ENCODE results near the gene C10orf95. TPM values are rescaled to one million over a fixed set of nuclear protein-coding genes. Genes with fewer than 3 reads are reported as not detected.

The C10orf95 gene
- total RNA-seq, 4 donors from 2014 or later, result 0.85 to 2.8 TPM; not detected in 2

DNA sequence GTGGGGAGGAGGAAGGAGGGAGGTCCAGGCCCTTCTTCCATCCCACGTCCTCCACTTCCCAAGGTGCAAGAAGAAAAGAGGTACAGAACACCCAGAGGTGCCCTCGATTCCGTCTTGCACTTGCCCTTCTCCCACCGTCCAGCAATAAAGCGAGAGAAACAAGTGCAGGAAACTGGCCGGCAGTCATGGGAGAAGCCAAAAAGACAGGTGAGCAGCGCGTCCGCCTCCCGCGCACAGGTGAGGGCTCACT is 1.3 kb downstream of the C10orf95 start:
- H3K27me3 ChIP-seq, result no peaks in the 10 kb centered on the region
- H3K9me3 ChIP-seq, result no peaks in the 10 kb centered on the region
- no peaks in the 10 kb centered on the region for H3K36me3 ChIP-seq
- TF ChIP-seq POLR2A (IDR thresholded peaks at IDR 0.05), result no peak
- TF ChIP-seq, protein P1, sequence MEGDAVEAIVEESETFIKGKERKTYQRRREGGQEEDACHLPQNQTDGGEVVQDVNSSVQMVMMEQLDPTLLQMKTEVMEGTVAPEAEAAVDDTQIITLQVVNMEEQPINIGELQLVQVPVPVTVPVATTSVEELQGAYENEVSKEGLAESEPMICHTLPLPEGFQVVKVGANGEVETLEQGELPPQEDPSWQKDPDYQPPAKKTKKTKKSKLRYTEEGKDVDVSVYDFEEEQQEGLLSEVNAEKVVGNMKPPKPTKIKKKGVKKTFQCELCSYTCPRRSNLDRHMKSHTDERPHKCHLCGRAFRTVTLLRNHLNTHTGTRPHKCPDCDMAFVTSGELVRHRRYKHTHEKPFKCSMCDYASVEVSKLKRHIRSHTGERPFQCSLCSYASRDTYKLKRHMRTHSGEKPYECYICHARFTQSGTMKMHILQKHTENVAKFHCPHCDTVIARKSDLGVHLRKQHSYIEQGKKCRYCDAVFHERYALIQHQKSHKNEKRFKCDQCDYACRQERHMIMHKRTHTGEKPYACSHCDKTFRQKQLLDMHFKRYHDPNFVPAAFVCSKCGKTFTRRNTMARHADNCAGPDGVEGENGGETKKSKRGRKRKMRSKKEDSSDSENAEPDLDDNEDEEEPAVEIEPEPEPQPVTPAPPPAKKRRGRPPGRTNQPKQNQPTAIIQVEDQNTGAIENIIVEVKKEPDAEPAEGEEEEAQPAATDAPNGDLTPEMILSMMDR (IDR thresholded peaks at IDR 0.05), result no peak
- DNase-seq, result no peak
- peaks cover 0 to 6% (median 0%) of the 10 kb centered on the region in 4 donors for H3K4me1 ChIP-seq
- H3K4me3 ChIP-seq, result peak overlapping the region; percentile 71 to 95 (median 82)
- peak overlapping the region; percentile 83 to 87 (median 85) for H3K27ac ChIP-seq

DNA sequence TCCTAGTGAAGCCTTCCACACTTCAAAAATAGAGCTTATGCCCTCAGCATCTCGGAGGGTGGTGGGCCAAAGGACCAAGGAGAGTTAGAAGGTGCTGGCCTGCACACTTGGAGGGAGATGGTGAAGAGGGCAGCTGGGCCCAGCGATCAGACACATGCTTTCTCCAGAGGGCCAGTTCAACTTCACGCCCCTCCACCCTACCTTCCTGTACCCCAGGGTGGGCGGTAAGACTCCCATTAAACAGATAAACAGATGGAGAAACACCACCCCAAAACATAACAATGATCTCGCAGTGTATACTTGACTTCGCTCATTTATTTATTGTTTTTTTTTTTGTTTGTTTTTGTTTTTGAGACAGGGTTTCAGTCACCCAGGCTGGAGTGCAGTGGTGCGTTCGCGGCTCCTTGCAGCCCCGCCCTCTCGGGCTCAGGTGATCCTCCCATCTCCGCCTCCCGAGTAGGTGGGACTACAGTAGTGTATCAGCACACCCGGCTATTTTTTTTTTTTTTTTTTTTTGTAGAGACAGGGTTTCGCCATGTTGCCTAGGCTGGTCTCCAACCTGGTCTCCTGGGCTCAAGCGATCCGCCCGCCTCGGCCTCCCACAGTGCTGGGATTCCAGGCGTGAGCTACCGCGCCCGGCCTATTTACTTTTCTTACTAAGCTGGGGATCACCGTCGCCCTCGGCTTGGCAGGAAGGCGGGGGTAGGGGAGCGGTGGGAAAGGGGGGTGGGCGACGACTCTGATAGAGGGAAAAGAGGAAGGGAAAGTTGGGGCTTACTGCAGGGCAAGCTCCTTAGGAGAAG is 1.8 kb downstream of the C10orf95 start:
- H3K4me3 ChIP-seq, result peak overlapping the region; percentile 71 to 95 (median 82)
- no peaks in the 10 kb centered on the region for H3K9me3 ChIP-seq
- peaks cover 0 to 6% (median 0%) of the 10 kb centered on the region in 4 donors for H3K4me1 ChIP-seq
- peak; percentile 86 to 96 (median 93) for DNase-seq
- no peaks in the 10 kb centered on the region for H3K36me3 ChIP-seq
- H3K27me3 ChIP-seq, result no peaks in the 10 kb centered on the region
- peak overlapping the region; percentile 83 to 87 (median 85) for H3K27ac ChIP-seq
- TF ChIP-seq POLR2A (IDR thresholded peaks at IDR 0.05), result no peak
- TF ChIP-seq, protein P1 (IDR thresholded peaks at IDR 0.05), result no peak

DNA sequence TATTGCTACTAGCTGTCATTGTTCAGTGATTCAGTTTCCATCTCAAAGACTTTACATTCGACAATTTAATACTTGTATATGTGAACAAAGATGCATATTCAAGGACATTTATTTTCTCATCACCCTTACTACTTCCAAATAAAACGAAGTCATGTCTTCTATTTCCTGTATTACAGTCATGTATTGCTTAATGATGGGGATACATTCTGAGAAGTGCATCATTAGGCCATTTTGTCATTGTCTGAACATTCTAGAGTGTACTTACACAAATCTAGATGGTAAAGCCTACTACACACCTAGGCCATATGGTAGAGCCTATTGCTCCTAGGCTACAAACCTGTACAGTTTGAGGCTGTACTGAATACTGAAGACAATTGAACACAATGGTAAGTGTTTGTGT is 6.5 kb downstream of the C10orf95 start:
- no peak overlapping the region for H3K27ac ChIP-seq
- H3K4me3 ChIP-seq, result no peak overlapping the region
- no peaks in the 10 kb centered on the region for H3K4me1 ChIP-seq
- no peaks in the 10 kb centered on the region for H3K9me3 ChIP-seq
- no peak for TF ChIP-seq POLR2A (IDR thresholded peaks at IDR 0.05)
- TF ChIP-seq, protein P1 (IDR thresholded peaks at IDR 0.05), result no peak
- no peak for DNase-seq
- no peaks in the 10 kb centered on the region for H3K27me3 ChIP-seq
- no peaks in the 10 kb centered on the region for H3K36me3 ChIP-seq

DNA sequence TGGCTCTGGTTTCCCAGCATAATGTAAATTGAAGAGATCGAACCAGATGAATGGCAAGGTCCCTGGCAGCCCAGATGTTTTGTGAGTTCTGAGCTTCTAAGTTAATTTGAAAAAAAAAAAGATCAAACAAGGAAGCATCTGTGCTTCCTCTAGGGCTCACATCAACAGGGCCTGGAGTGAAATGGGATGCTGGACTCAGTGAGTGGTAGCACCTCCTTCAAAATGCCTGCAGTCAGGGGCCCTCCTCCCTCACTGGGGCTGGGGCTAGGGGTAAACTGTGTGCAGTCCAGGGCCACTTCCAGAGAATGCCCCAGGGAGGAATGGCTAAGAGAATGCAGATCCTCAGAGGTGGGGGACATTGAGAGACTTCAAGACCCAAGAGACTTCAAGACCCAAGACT is 13.0 kb downstream of the C10orf95 start:
- H3K4me1 ChIP-seq, result peaks cover 0 to 24% (median 0%) of the 10 kb centered on the region in 4 donors
- DNase-seq, result no peak
- H3K27me3 ChIP-seq, result no peaks in the 10 kb centered on the region
- H3K27ac ChIP-seq, result no peak overlapping the region
- no peak for TF ChIP-seq POLR2A (IDR thresholded peaks at IDR 0.05)
- TF ChIP-seq, protein P1 (IDR thresholded peaks at IDR 0.05), result no peak
- no peaks in the 10 kb centered on the region for H3K36me3 ChIP-seq
- no peak overlapping the region for H3K4me3 ChIP-seq
- H3K9me3 ChIP-seq, result no peaks in the 10 kb centered on the region

DNA sequence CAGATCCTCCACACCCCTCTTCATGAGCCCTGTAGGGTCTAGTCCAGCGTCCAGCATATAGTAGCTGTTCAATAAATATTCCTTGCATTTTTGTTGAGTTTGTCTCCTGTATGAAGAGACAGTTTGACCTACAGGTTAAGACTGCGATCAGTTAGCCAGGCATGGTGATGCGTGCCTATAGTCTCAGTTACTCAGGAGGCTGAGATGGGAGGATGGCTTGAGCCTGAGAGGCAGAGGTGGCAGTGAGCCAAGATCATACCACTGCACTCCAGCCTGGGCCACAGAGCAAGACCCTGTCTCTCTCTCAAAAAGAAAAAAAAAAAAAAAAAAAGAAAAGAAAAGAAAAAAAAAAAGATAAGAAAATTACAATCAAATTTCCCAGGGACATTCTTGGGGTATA is 13.8 kb downstream of the C10orf95 start:
- no peak for TF ChIP-seq POLR2A (IDR thresholded peaks at IDR 0.05)
- TF ChIP-seq, protein P1 (IDR thresholded peaks at IDR 0.05), result no peak
- Histone ChIP-seq H3K27me3 (no peaks in the 10 kb centered on the region), H3K36me3 (no peaks in the 10 kb centered on the region), H3K4me1 (peaks cover 0 to 30% (median 0%) of the 10 kb centered on the region in 4 donors), H3K9me3 (no peaks in the 10 kb centered on the region), H3K27ac (no peak overlapping the region), H3K4me3 (no peak overlapping the region)
- DNase-seq, result no peak
